ENCODE data around the gene ZNF530. TPM values are rescaled to one million over a fixed set of nuclear protein-coding genes. Genes with fewer than 3 reads are reported as not detected.
A peak's percentile ranks its signal among the peaks of the same experiment; 100 is the strongest.

ZNF530 gene
- 12.7 and 17.7 TPM in 2 replicates for total RNA-seq (2014; rRNA removed; shearing (Covaris generic))

DNA sequence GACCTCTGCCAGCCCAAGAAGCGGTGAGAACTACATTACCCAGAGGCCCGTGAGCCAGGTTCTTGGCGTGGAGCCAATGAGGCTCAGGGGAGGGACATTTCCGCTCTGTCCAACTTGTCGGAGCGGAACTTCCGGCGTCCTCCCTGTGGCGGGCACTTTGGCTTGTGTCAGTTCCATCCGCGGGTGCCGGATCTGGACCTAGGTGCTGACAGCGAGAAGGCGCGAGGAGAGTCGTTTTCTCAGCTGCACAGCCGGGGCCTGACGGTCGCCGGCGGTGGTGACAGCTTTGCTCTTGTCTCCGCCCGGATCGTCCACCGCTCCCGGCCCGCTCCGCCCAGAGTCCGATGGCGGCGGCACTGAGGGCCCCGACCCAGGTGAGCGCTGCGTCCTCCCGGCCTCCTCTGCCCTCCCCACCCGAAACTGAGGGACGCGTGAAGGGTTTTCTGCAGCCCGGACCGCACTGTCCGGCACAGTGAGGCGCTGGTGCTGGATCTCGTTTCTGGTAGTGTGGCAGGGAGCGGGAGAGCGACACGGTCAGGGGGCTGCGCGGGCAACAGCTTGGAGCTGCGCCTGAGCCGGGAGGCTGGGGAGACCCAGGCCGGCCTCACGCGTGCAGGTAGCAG is at the start of gene ZNF530:
TSS of gene ZNF530 (plus strand) at position 125 of the 623 bp plus-strand sequence. CDS start 4,461 bp downstream, outside the sequence.
- peak; percentile 96 for DNase-seq (ENCODE audit: low read depth)

DNA sequence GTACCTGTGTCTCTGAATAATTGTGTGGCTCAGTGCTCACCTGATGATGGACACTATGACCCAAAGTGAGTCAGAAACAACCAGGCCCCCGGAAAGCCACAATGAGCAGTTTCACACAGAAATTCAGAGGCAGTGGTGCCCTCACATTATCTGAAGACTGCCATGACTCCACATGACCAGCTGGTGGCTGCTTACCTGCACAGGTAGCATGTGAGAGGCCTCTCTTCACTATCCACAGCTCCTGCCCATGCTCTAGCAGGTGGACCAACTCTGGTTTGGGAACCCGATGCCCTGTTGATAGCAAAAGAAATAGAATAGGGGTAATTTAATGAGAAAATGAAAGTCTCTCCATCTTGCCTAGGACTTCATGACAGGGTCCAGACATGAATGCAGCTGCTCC is 47.3 kb upstream of the ZNF530 start:
- no peak for DNase-seq (ENCODE audit: low read depth)

DNA sequence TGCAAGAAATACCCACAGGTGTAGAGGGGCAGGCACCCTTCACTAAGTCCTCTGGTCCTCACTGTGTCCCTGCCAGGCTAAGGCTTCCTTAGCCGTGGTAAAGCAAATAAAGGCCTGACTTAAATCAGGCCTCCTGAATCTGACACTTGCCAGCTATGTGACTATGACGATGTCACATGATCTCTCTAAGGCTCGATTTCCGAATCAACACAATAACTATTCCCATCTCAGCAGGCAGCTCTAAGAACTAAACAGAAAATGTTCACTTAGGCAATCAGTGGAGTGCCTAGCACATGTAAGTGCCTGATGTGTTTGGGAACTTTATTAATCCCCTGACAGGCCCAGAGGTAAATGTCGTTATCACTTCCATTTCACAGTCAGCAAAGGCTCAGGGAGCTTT is 42.0 kb upstream of the ZNF530 start:
- no peak for DNase-seq (ENCODE audit: low read depth)

DNA sequence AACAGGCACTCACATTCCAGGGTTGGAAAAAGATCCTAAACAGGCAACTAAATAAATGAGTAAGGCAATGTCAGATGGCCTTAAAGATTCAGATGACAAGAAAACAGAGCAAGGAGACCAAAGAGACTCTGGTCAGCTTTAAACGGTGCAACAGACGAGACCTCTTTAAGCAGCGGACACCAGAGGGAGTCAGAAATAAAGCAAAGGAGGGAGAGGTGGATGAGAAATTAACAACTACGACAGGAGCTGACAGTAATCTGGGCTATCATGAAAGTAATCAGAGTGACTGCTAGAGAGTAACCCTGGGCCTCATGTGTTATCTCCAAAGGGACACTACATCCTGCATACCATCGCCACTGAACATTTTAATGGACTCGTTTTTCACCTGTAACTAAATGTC is 41.2 kb upstream of the ZNF530 start:
- DNase-seq (ENCODE audit: low read depth), result peak; percentile 32

DNA sequence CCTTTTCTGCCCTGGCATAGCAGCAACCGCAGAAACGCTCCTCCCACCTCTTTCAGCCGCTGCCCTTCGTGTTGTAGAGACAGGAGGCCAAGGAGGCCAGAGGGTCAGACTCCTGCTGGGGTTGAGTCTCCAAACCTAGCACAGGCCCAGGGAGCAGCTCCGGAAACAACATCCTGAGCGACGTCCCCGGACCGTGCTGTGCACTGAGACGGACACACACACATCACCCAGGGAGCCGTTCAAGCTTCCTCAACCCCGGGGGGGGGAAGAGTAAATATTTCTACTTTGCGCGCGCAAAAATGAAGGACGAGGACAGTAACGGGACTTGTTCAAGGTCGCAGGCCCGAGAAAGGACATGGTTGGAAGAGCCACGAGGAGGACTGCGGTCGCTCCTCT is 40.7 kb upstream of the ZNF530 start:
- peak; percentile 53 for DNase-seq (ENCODE audit: low read depth)

DNA sequence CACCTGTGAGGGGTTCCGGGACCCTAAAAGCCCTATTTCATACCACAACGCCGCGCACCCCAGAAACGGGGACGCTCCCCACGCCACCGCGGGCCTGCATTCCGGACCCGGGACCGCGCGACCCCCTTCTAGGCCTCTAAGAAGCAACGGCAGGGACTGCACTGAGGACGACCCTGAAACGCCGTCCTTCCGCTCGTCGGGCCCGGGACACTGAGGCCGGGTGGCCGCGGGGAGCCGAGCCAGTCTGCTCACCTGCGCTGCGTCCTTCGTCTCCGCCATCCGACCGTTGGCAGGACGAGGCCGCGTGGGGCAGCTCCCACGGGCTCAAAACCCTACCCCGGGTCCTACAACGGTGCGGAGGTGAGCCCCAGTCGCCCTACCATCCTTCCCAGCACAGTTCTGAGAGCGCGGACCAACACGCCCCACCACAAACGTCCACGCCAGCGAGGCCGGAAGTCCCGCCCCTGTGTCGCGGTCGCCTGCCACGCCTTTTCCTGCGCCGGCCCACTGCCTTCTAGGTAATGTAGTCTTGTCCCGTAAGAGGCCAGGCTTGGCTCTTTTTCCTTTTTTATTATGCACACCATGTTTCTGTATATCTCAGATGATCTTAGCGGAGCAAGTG is 40.2 kb upstream of the ZNF530 start, which contains the start of gene ZNF550:
TSS of gene ZNF550 (minus strand) at position 460 of the 622 bp plus-strand sequence. CDS start at position 279, 181 bp downstream.
- peak; percentile 92 for DNase-seq (ENCODE audit: low read depth)

DNA sequence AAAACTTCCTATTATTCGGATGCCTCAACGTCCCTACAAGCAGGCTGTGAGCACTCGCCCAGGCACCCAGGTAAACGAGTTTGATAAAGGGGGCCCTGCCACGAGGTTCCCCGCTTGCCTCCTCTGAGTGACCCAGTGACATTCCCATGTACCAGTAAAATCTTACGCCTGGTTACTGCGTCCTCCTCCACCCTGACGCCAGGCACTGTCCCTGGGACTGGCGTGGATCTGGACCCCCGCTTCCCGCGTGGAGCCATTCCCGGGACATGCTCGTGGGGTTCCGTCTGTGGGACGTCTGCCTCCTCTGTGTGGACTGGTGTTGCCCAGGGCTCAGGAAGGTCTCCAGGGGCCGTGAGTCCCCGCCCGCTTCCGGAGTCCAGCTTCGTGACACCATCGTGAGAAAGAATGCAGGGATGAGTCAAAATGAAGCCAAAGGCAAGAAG is 39.6 kb upstream of the ZNF530 start:
- DNase-seq (ENCODE audit: low read depth), result peak; percentile 90

DNA sequence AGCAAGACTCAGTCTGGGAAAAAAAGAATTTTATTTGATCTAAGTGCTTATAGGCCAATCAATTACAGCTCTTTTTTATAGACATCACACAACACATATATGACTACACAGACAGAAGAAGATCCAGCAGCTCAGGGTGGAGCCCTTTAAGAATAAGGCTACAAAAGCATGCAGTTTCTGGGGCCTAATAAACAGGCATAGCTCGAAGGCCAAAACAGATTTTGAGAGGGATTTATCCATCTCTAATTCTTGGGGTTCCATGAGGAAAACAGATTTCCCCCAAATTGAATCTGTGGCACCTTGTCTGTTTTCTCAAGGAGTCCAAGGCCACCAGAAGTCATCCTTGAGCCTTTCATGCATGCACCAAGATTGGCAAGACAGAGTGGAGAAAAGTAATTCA is 36.1 kb upstream of the ZNF530 start:
- no peak for DNase-seq (ENCODE audit: low read depth)

DNA sequence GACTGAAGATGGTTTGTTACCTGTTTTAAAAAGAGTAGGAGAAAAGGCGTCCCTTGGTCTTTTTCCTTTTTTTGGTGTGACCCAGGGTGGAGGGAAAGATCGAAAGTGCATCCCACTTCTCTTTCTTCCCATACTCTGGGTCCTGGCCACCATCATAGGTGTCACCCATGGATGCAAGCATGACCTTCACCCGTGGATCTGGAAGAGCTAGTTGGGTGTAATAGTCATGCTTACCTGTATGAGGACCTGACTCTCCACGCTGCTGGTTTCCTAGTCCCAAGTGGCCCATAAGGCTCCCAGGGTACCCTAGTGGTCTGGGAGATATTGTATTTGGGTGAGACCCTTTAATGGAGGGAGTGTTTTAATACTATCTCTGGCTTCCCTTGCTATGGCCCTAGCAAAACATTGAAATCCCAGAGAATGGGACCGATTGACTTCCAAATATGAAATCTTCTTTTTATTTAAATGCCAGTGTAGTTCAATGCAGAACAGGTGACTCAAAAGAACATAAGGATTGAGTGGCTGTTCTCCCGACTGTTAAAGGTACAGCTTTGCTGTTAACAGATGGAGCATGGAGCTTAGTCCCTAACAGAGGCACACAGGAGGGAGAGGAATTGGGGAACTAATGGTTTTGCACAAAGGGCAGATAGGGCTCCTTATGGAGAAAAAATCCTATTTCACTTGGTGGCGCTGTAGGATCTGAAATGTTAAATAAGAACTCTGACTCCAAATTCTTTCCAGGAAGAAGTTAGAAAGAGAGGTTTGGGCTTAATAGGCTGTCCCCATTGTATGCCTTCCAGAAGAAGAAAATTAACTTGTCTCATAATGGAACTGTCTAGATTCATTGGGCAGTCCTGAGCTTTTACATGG is 33.1 kb upstream of the ZNF530 start:
- no peak for DNase-seq (ENCODE audit: low read depth)

DNA sequence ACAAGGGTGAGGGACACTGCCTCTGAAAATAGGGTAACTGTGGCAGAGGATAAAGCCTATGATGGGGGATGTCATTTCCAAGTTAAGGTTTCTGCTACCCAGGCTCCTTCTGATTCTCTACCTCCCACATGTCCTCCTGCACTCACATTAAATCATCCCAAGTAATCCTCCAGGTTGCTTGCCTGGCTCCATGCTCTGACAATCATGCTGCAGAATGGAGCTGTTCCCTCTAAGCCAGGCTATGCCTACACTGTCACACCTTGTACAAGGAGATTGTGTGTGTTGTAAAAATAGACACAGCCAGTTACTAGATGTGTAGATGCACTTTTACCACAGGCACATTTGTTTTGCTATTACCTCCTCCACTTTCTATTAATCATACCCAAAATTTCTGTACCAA is 29.0 kb upstream of the ZNF530 start:
- no peak for DNase-seq (ENCODE audit: low read depth)

DNA sequence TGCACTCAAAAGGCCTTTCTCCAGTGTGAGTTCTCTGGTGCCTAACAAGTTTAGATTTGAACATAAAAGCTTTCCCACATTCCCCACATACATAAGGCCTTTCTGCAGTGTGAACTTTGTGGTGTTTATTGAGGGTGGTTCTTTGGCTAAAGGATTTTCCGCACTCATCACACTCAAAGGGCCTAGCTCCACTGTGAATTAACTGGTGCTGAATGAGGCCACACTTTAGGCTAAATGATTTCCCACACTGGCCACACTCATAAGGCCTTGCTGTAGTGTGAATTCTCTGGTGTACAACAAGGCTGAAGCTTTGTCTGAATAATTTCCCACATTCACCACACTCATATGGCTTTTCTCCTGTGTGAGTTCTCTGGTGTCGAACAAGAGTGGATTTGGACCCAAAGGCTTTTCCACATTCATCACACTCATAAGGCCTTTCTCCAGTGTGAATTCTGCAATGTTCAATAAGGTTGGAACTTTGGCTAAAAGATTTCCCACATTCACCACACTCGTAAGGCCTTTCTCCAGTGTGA is 27.2 kb upstream of the ZNF530 start:
- no peak for DNase-seq (ENCODE audit: low read depth)

DNA sequence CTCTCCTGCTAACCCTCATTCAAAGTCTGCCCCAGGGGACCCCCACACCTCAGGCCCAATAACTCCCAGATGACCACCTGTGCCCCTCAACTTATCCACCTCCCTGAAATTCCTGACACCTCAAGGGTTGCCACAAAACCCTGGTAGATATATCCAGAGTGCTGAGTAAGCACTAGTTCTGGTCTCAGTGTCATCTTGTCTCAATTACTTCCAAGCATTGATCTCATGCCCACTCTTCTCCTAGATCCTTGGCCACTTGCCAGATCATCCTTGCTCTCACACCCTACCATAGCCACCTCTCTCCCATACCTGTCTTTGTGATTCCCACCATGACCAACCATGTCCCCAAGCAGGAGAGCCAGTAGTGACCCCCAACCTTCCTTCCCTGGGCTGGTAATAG is 23.0 kb upstream of the ZNF530 start:
- no peak for DNase-seq (ENCODE audit: low read depth)

DNA sequence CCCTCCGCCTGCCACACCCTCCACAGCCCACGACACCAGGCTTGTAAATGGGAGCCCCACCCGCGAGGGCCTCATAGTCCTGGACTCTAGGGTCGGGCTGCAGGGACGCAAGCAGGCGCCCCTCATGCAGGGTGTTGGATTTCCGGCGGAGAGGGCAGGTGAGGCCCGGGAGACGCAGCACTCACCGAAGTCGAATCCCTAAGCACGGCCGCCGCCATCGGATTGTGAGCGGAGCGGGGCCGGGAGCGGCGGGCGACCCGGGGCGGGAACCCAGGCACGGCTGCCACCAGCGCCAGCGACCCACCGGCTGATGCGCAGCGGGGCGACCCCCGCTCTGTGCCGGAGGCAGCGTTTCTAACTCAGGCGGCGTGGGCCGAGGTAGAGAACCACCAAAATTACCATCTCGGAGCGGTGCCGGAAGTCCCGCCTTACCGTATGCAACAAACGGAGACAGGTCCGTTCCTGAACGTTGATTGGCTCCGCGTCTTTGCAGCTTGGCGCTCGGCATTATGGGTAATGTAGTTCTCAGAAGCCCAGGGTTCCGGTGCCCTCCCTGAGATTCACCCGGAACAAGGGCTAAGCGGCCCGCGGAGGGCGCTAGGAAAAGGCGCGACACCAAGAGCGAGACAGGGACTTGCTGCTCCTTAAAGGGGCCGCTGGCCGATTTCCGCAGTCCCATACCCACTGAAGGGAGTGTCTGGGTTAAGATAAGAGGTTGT is 21.0 kb upstream of the ZNF530 start, which contains the start of gene ZNF416:
TSS of gene ZNF416 (minus strand) at position 425 of the 719 bp plus-strand sequence. CDS start at position 218, 207 bp downstream.
- peak; percentile 99 for DNase-seq (ENCODE audit: low read depth)

DNA sequence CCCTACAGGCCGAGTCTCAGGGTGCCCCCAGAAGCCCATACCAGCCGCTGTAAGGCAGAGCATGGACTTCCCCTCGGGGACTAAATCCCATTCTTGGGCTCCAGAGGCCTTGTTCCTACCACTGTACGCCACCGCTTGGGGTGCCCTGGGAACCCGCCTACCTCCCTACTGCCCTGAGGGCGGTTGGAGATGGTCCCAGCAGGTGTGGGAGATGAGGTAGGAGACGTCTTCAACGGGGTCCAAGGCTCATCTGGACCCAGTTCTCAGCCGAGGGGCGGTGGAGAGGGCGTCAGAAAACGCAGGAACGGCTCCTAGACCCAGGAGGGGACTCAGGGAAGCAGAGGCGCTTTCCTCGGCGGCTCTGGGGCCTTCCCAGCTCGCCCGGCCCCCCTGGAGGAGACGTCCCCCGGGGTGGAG is 16.6 kb upstream of the ZNF530 start:
- no peak for DNase-seq (ENCODE audit: low read depth)

DNA sequence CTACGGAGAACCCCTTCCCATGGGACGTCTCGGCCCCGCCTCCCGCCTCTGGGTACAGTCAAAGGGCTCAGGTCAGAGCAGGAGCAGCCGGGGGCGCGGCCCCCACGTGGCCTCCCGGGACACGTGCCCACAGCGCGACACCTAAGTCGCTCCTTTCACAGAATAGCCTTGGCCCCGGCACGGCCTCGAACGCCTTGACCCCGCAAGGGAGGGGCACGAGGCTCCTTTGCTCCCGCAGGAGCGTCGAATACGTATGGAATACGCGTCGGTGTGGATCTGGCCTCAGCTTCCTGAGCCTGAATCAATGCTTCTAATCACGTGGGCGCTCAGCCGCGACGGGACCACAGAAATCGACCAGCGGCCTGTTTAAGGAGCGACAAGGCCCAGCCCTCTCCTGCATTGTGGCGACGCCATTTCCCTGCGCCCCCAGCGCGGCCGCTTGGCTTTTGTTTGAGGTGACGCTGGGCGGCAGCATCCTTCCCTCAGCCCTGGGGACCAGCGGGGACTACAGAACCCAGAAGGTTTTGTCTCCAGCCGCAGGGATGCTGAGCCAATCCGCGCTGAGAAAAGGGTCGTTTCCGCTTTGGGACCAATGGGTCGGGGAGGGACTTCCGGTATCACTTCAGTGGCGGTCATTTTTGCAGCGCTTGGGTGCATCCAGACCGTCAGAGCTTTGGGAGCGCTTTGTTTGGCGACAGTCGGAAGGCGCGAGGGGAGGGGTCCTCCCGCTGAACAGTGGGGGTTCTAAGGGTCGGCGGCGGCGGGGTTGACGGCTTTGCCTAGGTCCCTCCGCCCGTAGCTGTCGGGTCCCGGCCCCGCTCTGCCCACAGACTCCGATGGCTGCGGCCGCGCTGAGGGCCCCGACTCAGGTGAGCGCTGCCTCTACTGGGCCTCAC is 15.9 kb upstream of the ZNF530 start, which contains the start of gene ZIK1:
TSS of gene ZIK1 (plus strand) at position 625 of the 896 bp plus-strand sequence. CDS start at position 837, 212 bp downstream.
- peak; percentile 95 for DNase-seq (ENCODE audit: low read depth)

DNA sequence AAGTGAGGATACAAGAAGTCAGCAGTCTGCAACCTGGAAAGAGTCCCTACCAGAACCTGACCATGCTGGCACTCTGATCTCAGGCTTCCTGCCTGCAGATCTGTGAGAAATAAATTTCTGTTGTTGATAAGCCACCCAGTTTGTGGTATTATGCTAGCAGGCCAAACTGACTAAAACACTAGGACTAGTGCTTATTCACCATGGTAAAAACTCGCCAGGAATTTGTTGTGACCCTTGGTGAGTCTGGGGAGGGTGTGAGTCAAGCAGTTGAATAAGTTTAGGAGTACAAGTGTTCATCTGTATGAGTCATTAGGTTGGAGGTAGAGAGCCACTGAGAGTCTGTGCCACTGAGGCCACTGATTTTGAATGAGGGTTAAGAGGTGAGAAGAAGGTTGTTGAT is 12.2 kb upstream of the ZNF530 start:
- DNase-seq (ENCODE audit: low read depth), result peak; percentile 28

DNA sequence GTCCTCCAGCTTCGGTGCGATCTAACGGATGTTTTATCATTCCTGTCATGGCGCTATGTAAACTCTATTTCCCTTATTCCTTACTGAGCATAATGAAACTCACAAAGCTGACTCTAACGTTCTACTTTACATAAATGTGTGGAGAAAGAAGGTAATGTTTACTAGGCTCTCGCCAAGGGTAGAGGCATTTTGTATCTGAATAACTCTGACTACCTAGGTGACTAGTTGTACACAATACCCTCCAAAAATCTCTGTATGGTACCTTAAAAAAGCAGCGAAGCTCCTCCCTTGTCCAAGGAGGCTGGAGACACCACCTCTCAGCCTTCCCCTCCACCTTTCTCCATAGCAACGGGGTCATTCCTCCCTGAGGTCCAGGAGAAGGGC is 316 bp upstream of the ZNF530 start:
- DNase-seq (ENCODE audit: low read depth), result no peak

DNA sequence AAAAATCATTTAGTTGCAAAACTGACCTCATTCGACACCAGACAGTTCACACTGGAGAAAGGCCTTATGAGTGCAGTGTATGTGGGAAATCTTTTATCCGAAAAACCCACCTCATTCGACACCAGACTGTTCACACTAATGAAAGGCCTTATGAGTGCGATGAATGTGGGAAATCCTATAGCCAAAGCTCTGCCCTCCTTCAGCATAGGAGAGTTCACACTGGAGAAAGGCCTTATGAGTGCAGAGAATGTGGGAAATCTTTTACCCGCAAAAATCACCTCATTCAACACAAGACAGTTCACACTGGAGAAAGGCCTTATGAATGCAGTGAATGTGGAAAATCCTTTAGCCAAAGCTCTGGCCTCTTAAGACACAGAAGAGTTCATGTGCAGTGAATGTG is 7.2 kb downstream of the ZNF530 start:
- no peak for DNase-seq (ENCODE audit: low read depth)

DNA sequence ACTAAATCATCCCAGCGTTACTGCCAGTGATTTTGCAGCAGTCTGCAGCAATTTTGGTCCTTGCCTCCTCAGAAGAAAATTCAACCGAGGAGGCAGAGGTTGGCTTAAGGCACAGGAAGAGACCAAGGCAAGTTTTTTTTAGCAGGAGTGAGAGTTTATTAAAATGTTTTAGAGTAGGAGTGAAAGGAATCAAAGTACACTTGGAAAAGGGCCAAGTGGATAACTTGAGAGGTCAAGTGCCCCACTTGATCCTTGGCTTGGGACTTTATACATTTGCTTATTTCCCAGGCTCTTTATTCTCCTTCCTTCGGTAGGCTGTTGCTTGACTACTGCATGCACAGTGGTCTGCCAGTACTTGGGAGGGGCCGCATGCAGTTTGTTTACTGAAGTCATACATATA is 11.4 kb downstream of the ZNF530 start:
- no peak for DNase-seq (ENCODE audit: low read depth)
